ENCODE data around the gene STAG2. TPM values are rescaled to one million over a fixed set of nuclear protein-coding genes. Genes with fewer than 3 reads are reported as not detected.

Gene STAG2
- total RNA-seq, 1 donor from 2014 or later, result 29.3 TPM

GRCh38 chrX:123989235-123989634, 27.7 kb downstream of the STAG2 start:
- TF ChIP-seq CTCF (IDR thresholded peaks at IDR 0.05; ENCODE audit: borderline replicate concordance), result no peak
- no peaks in the 10 kb centered on the region for H3K27me3 ChIP-seq (ENCODE audit: low read depth)
- no peaks in the 10 kb centered on the region for H3K36me3 ChIP-seq
- intact Hi-C loops (cut with micrococcal nuclease), result no loop called here
- no peak overlapping the region for H3K27ac ChIP-seq (replicated peaks)
- peaks cover 22% of the 10 kb centered on the region for H3K4me1 ChIP-seq
- H3K4me3 ChIP-seq, result no peak overlapping the region
- H3K9me3 ChIP-seq (replicated peaks), result no peaks in the 10 kb centered on the region
- DNase-seq, result no peak

GRCh38 chrX:123990169-123990568, 28.7 kb downstream of the STAG2 start:
- DNase-seq, result no peak
- H3K4me1 ChIP-seq, result peaks cover 27% of the 10 kb centered on the region
- no peak for TF ChIP-seq CTCF (IDR thresholded peaks at IDR 0.05; ENCODE audit: borderline replicate concordance)
- intact Hi-C loops (cut with micrococcal nuclease), result no loop called here
- no peaks in the 10 kb centered on the region for H3K36me3 ChIP-seq
- H3K27ac ChIP-seq (replicated peaks), result no peak overlapping the region
- no peaks in the 10 kb centered on the region for H3K27me3 ChIP-seq (ENCODE audit: low read depth)
- H3K9me3 ChIP-seq (replicated peaks), result no peaks in the 10 kb centered on the region
- no peak overlapping the region for H3K4me3 ChIP-seq

- H3K36me3 ChIP-seq, result no peaks in the 10 kb centered on the region
- H3K4me3 ChIP-seq, result no peak overlapping the region
- no peak for TF ChIP-seq CTCF (IDR thresholded peaks at IDR 0.05; ENCODE audit: borderline replicate concordance)
- H3K27me3 ChIP-seq (ENCODE audit: low read depth), result no peaks in the 10 kb centered on the region
- intact Hi-C loops (cut with micrococcal nuclease), result no loop called here
- no peaks in the 10 kb centered on the region for H3K9me3 ChIP-seq (replicated peaks)
- no peak overlapping the region for H3K27ac ChIP-seq (replicated peaks)
- H3K4me1 ChIP-seq, result peaks cover 27% of the 10 kb centered on the region
- no peak for DNase-seq
Observed at GRCh38 chrX:123990602-123991001, 29.1 kb downstream of the STAG2 start.

GRCh38 chrX:123993326-123993725, 31.8 kb downstream of the STAG2 start:
- no peak overlapping the region for H3K4me3 ChIP-seq
- no peak overlapping the region for H3K27ac ChIP-seq (replicated peaks)
- no peaks in the 10 kb centered on the region for H3K9me3 ChIP-seq (replicated peaks)
- no peaks in the 10 kb centered on the region for H3K27me3 ChIP-seq (ENCODE audit: low read depth)
- intact Hi-C loops (cut with micrococcal nuclease), result no loop called here
- H3K36me3 ChIP-seq, result no peaks in the 10 kb centered on the region
- DNase-seq, result no peak
- TF ChIP-seq CTCF (IDR thresholded peaks at IDR 0.05; ENCODE audit: borderline replicate concordance), result no peak
- H3K4me1 ChIP-seq, result peaks cover 27% of the 10 kb centered on the region

- no peaks in the 10 kb centered on the region for H3K9me3 ChIP-seq (replicated peaks)
- H3K4me3 ChIP-seq, result no peak overlapping the region
- no peak for TF ChIP-seq CTCF (IDR thresholded peaks at IDR 0.05; ENCODE audit: borderline replicate concordance)
- H3K4me1 ChIP-seq, result peaks cover 27% of the 10 kb centered on the region
- no peak overlapping the region for H3K27ac ChIP-seq (replicated peaks)
- no peak for DNase-seq
- no peaks in the 10 kb centered on the region for H3K27me3 ChIP-seq (ENCODE audit: low read depth)
- H3K36me3 ChIP-seq, result no peaks in the 10 kb centered on the region
- intact Hi-C loops (cut with micrococcal nuclease), result no loop called here
Observed at GRCh38 chrX:123993904-123994635, 32.6 kb downstream of the STAG2 start.
